ENCODE data around the gene PADI6.

Gene PADI6

DNA sequence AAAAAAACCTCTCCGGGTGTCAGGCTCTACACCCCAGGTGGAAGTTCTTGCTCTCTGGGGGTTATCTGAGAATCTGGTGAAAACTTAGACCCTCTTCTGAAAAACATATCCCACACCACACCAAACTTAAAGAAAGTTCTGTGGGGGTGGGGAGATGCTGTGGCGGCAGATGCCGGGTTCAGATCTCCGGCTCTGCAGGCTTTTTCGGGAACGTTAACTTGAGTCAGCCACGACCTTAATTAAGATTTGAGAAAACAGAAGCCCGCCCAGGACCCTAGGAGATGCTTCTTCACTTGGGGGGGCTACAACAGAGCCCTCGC, 65.2 kb downstream of the PADI6 start:
- DNase-seq, result no peak

DNA sequence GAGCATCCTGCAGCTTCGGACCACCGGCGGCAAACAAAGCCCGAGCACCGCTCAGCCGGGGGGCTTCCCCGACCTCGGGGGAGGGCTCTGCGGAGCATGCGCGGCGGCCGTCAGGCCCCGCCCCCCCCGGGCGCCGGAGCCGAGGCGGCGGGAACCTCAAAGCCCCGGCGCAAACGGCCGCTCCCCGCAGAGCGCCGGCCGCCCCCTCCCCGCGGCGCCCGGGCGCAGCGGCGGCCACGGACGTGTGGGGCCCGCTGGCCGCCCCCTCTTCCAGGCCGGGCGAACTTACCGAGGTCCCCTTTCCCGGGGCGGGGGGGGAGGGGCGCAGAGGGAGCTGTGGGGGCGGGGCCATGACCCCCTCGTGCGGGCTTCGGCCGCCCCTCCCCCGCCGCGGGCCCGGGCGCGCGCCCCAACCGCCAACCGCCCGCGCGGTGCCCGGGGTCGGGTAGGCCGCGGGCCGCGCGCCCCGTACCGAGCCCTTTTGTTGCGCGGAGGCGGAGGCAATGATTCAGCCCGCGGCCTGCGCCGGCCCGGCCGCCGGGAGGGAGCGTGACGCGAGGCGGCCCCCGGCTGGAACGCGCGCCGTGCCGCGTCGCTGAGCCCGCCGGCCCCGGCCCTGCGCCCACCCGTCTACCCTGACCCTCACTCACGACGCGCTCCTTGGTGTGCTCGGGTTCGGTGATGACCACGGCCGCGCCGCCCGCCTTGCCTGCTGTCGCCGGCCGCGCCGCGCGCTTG, 65.8 kb downstream of the PADI6 start:
- peak; percentile 40 for DNase-seq

DNA sequence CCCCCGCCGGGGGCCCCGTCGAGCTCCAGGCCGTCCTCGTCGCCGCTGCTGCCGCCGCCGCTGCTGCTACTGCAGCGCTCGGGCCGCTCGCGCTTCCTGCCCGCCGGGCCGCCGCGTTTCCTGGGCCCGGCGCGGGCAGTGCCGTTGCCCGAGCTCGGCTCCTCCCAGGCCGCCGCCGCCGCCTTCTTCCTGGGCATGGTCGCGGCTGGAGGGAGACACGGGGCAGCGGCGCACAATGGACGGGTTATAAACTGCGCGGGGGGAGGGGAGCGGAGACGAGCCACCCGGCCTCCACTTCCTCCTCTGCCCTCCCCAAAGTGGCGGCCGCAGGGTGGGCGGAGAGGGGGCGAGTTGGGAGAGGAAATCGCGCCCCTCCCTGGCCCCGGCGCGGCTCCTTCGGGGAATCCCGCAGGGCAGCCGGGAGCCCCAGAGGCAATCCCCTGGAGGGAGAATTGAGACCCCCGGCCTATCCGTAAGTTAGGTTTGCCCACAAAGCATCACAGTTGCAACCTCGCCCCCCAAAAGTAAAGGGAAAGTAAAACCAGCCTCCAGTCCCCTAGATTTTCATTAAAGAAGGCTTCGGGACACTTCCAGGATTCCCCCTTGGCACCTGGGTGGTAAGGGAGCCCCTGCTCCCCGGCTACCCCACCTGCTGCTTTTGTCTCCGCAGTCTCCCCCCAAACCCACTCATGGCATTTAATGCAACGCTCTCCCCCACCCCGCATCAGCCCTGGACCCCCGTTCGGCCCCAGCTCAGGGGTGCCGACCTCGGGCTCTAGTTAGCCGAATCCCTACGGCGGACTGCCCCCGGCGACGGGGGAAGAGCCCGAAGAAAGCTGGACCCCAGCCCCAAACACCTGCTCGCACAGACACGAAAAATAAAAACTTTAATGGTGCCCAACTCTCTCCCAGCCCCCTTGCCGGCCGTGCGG, 66.6 kb downstream of the PADI6 start:
- DNase-seq, result peak; percentile 40

DNA sequence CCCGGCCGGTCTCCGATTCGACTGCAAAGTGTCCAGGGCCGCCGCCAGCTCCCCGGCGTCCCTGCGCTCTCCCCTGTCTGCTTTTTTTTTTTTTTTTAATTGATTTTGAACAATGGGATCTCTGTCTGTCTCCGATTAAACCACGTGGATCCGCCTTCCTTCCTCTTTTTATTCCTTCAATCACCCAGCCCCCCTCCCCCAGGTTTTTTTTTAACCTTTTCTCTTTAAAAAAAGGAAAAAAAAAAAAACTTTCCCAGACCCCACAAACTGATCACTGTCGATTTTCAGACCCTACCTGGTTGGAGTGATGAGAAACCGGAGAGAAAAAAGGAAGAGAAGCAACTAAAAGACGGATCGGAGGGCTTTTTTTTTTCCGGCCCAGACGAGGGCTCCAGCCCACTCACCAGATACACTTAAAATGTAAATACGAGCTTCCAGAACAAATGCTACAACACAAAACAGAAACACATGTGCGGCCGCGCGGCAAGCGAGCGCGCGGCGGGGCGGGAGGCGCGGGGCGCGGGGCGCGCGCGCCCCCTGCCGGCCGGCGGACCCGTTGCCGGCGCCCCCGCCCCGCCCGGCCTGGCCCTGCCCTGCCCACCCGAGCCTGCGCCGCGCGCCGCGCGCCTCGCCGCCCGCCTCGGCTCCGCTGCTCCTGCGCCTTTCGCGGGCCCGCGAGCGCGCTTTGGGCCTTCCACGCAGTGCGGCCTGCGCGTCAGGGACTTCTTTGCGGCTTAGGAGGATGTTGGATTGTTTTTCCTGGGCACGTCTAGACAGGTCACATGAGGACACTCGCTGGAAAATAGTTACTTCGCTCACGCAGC, 67.5 kb downstream of the PADI6 start, which contains the start of gene RCC2:
RCC2 (minus strand) TSS at position 428 of the 824 bp plus-strand sequence. CDS start 1,163 bp downstream, outside the sequence.
- DNase-seq, result peak; percentile 67

DNA sequence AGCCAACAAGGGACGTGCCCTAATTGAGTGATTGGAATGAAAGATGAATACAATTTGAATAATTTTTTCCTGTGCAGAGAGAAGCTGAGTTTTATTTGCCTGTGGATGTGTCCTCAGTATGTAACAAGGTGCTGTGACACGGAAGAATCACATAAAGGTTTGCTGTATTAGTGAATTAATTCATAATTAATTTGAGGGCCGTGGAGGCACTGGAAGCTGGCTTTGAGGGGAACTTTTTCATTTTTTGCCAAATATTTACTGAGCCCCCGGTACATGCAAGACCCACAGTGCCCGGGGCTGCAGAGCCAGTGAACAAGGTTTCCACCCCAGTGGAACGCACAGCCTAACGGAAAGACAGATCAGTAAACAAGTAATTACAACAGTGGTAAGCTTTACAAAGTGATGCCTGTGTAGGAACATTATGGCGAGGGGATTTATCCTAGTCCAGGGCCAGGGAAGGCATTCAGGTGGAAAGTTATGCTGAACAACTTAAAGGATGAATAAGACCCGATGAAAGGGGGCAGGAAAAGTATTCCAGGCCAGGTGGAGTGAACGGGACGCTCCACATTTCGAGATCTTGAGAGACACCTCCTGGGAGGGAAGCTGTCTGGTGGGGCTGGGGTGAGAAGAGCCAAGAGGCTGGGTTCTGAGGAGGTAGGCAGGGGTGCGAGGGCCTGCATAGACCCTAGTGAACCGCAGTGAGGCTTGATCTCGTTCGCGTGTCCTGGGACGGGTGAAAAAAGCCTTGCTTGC, 68.3 kb downstream of the PADI6 start:
- DNase-seq, result no peak

DNA sequence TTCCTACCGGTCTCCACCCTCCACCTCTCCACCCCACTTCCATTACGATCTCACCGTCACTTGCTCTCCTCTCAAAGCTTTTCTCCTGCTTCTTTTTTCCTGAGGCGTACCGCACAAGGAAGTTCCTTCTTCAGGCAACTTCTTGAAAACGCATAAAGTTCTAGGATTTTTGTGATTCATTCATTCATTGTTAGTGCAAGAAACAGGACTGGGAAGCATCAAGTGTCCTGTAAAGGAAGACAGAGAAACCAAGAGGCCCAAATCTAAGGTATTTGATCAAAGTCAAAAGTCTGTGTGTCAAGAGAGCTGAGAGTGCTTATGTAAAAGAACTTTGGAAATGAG, 68.8 kb downstream of the PADI6 start:
- DNase-seq, result no peak

DNA sequence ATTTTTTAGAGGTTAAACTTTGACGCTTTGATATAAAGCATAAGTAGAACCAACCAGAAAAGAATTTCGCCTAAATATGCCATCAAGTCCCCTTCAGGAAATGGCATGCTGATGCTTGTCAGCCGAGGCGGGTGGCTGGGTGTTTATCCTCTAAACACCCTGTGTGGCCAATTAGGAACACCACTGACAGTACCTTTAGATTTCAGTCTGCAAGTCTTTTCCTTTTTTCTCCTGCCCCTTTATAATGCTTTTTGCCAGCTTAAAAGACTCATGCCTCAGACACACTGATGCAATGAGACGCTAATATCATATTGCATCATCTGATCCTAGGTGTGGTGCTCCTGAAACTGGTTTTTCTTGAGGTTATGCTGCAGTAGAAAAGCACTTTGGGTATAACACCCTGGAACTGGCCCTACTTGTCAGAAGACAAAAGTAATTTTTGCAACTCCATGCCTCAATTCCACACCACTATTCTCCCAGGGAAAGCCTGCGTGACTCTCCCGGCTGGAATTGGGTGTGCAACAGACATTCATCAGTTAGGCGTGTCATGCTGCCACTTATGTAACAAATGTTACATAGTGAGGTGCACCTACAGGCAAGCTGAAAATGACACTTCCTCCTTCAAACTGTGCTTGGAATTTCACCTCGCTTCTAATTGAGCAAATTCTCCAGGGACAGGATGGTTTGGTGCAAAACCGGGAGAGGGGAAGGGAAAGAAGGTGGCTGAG, 69.4 kb downstream of the PADI6 start:
- DNase-seq, result no peak

DNA sequence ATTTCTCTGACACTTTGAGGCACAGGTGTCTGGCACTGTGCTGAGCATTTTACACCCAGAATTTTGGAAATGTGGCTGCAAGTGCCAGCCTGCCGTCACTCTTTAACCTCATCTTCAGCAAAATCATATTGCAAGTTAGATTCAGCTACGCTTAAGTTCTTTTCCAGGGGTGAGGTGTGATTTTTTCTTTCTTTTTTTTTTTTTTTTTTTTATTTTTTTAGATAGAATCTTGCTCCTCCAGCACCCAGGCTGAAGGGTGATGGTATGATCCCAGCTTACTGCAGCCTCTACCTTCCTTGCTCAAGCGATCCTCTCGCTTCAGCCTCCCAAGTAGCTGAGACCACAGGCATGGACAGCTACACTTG, 70.0 kb downstream of the PADI6 start:
- no peak for DNase-seq

DNA sequence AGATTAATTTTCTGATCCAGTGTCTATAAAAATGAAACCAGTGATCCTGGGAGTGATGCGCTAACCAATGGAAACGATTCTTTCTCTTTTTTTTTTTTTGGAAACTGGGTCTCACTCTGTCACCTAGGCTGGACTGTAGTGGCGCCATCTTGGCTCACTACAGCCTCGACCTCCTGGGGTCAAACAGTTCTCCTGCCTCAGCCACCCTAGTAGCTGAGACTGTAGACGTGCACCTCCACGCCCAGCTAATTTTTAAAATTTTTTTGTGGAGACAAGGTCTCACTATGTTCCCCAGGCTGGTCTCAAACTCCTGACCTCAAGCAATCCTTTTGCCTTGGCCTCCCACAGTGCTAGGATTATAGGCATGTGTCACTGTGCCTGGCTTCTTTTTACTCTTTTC, 70.8 kb downstream of the PADI6 start:
- no peak for DNase-seq

DNA sequence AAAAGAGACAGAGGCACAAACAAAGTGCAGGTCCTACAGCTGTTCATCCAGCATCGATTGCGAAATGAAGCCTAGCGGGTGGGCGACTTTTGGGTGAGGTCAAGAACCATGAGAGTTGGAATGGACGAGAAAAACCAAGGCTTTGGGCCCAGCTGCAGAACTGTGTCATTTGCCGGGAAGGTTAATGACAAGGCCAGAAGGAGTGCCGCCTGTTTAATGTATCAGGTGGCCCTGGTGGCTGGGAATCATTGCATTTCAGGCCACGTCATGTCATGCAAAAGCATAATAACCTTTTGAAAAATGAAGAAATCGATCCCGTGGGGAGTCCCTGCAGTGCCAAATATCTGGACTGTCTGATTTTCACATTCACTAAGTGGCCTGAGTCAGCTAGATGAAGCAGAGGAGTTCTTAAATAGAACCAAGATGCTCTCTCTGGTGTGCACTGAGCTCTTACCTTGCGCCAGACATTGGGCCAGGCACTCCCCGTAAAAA, 75.6 kb downstream of the PADI6 start:
- no peak for DNase-seq

Measured in activated CD4-positive, alpha-beta T cell treated with anti-CD3 and anti-CD28 coated beads, Interleukin-2, amount 50 U/mL, for 1 hour (primary cell).